Mucosa of descending colon (tissue), 3 donors: ENCODE results near the gene ALKBH8. TPM values are rescaled to one million over a fixed set of nuclear protein-coding genes. Genes with fewer than 3 reads are reported as not detected.

Experiments used
- ATAC-seq: fragments of 200-7000 bp; cut with Tn5 transposase; one replicate; pipeline ENCODE4 v1.9.1; 2020; ENCODE audit warnings: mild to moderate bottlenecking, moderate library complexity
- DNase-seq, 3 donors: peaks; one replicate each; pipeline ENCODE4 v3.0.0-alpha.2; 2020
- H3K36me3 ChIP-seq: fragments of 200-600 bp; one replicate; pipeline ENCODE4 v1.8.0; 2021; ENCODE audit warnings: low read depth, mild to moderate bottlenecking
- H3K4me1 ChIP-seq: fragments of 200-600 bp; one replicate; pipeline ENCODE4 v1.8.0; 2021; ENCODE audit warnings: low read depth, mild to moderate bottlenecking
- H3K4me3 ChIP-seq: fragments of 200-600 bp; one replicate; pipeline ENCODE4 v1.8.0; 2021; ENCODE audit warnings: mild to moderate bottlenecking
- H3K9me3 ChIP-seq: fragments of 200-600 bp; one replicate; pipeline ENCODE4 v1.8.0; 2021; ENCODE audit warnings: mild to moderate bottlenecking
- CTCF ChIP-seq: fragments of 200-600 bp; IDR thresholded peaks from one replicate; pipeline ENCODE4 v1.8.0; 2022; ENCODE audit warnings: antibody characterized with exemption, mild to moderate bottlenecking
- intact Hi-C, 2 donors: fragments of 100-400 bp; cut with DNase I in 1 of 2; cut with micrococcal nuclease in 1 of 2; formaldehyde crosslinking; loops; one replicate each; pipeline versions ENCODE4 v1.11.0 to v1.11.1; 2022; cut with DNase I, micrococcal nuclease
- total RNA-seq, 3 donors: library from RNA; stranded (reverse); fragmentation: NEBNext Ultra II Directional in 2 of 3; extraction: Animal tissue kit (Norgen Biotek cat#: 25700) in 2 of 3; gene quantifications; one replicate each; pipeline versions ENCODE4 v1.2.1 to v1.2.4, GENCODE V29; 2021 to 2023
- donor health status: DM: no; HTN: no; CAD: no; lungs with moderate emphysema.
- donor health status: DM: no; HTN: no; CAD: no.
- donor health status: DM: no; HTN: yes; CAD: no.

Gene ALKBH8
- total RNA-seq, 3 donors from 2014 or later, result 5.3 to 6.1 (median 6.0) TPM

DNA sequence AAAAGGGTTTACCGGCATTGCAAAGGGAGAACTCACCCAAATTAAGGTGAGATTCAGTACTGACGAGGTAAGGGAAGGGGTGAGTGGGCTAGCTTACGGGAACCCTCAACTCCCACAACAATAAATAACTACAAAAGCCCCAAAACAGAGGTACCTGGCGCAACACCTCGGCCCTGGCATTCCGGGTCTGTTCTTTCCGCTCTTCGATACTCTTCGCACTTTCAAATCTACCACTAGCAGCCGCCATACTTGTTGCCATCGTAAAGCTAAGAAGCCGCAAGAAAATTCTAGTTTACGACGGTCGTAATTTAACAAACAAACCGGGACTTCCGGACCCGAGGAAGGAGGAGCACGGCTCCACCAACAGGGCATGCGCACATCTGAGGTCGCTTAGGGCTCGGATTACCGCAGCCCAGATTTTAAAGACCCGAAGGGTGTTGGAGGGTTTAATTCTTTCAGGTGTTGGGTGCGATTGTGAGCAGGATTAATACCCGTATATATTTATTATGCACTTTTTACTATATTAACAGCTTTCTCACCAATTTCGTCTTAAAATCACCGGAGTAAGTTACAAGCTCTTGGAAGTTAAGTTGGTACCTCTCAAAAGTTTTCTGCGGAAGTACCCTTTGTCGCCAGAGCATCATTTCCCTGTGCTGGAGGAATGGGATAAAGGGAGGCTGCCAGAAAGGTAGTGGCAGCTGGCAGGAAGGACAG is 107.8 kb downstream of the ALKBH8 start, which contains the start of gene CWF19L2:
Gene CWF19L2 (minus strand): TSS at position 268 of the 714 bp plus-strand sequence. CDS start 9 bp downstream, at position 259.
- peak; percentile 100 for ATAC-seq
- H3K4me1 ChIP-seq, result peaks cover 7% of the 10 kb centered on the region

DNA sequence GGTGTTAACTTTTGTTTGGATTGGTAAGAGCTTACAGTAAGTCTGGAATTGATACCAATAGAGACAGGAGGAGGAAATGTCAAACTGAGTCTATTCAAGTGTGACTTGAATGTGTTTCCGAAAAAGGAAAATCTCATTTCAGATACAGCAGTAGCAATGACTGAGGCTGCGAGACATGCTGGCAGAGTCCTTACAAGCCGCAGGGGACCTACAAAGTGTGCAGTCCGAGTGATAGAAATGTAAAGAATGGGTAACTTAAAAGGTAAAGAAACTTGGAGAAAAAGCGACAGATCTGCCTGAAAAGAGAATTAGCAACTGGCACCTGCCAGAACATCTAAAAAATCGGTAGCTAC is 108.4 kb downstream of the ALKBH8 start:
- H3K4me3 ChIP-seq, result peak overlapping the region; percentile 42
- DNase-seq, result peak in 1 of 3 donors; percentile 12
- H3K4me1 ChIP-seq, result peaks cover 7% of the 10 kb centered on the region
- no peaks in the 10 kb centered on the region for H3K36me3 ChIP-seq
- intact Hi-C loops, result no loop called here
- peak; percentile 31 for ATAC-seq
- no peaks in the 10 kb centered on the region for H3K9me3 ChIP-seq
- TF ChIP-seq CTCF, result no peak

More for the DNA sequence above, 107.8 kb downstream of the ALKBH8 start, which contains the start of gene CWF19L2:
- H3K36me3 ChIP-seq, result no peaks in the 10 kb centered on the region
- intact Hi-C loops, result no loop called here
- peak; percentile 84 to 93 (median 92) for DNase-seq
- TF ChIP-seq CTCF, result no peak
- H3K9me3 ChIP-seq, result no peaks in the 10 kb centered on the region
- H3K4me3 ChIP-seq, result peak within 1 kb of the TSS; percentile 42

- intact Hi-C loops, result no loop called here
- TF ChIP-seq CTCF, result no peak
- Histone ChIP-seq H3K36me3 (no peaks in the 10 kb centered on the region), H3K4me3 (no peak overlapping the region), H3K9me3 (no peaks in the 10 kb centered on the region), H3K4me1 (peaks cover 7% of the 10 kb centered on the region)
- no peak for ATAC-seq
- no peak for DNase-seq
Measured at GRCh38 chr11:107453594-107454286, 111.8 kb downstream of the ALKBH8 start.

Other genes starting within 250 kb of the ALKBH8 start
- 10 to 100 TPM in 2 of 3 donors, 1 to 10 TPM in 1; 9.0 to 20.2 (median 12.7) TPM for gene CWF19L2, start 107.9 kb downstream of the ALKBH8 start, total RNA-seq
- under 1 TPM in 2 of 3 donors, not detected in 1; 0.31 to 0.57 TPM for gene ELMOD1, start 25.4 kb upstream of the ALKBH8 start, total RNA-seq
- gene SLN, start 146.3 kb upstream of the ALKBH8 start, total RNA-seq, result under 1 TPM in 1 of 3 donors, not detected in 2; 0.58 TPM